GM19468 (cell line): Measurements from ENCODE around the gene KRT39.

ENCODE experiments used
- ATAC-seq: cut with Tn5 transposase; IDR thresholded peaks from one replicate; pipeline ENCODE4 v1.9.1; 2021; ENCODE audit warnings: mild to moderate bottlenecking, moderate library complexity, moderate number of reproducible peaks; ENCODE audit not compliant: unreplicated experiment; ENCODE audit errors: extremely low read depth

KRT39 gene

DNA sequence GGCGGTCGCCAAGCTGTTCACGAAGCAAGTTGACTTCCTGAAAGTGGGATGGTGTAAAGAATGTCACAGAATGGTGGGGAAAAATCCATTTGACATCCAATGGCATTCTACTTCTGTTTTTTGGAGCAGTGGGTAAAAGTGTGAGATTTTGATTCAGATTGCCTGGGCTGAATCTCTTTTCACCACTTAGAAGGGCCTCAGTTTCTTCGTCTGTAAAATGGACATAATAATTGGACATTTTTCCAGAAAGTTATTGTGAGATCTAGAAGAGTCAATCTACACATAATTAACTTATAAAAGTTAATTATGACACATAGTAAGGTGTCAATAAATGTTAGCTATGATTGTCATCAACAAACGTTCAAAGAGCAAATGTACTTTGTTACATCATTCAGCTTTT, 14.4 kb upstream of the KRT39 start:
- no peak for ATAC-seq

- no peak for ATAC-seq
These were observed 13.8 kb upstream of the KRT39 start for GRCh38 chr17:40980596-40980995.

DNA sequence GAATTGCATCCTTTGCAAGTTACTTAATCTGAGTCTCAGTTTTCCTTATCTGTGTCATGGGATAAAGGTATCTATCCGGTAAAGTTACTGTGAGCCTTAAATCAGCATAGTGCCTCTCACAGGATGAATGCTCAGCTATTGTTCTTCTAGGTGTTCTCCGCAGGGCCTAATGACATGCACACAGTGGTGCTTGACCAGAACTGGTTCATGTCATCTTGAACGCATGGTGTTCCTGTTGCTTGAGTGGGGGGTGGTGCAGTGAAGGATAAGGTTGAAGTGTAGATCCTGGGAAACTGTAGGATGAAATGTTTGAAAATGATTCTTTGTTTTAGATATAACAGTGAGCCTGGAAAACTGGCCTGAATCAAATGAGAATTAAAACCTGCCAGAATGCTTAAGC, 13.4 kb upstream of the KRT39 start:
- ATAC-seq, result no peak

DNA sequence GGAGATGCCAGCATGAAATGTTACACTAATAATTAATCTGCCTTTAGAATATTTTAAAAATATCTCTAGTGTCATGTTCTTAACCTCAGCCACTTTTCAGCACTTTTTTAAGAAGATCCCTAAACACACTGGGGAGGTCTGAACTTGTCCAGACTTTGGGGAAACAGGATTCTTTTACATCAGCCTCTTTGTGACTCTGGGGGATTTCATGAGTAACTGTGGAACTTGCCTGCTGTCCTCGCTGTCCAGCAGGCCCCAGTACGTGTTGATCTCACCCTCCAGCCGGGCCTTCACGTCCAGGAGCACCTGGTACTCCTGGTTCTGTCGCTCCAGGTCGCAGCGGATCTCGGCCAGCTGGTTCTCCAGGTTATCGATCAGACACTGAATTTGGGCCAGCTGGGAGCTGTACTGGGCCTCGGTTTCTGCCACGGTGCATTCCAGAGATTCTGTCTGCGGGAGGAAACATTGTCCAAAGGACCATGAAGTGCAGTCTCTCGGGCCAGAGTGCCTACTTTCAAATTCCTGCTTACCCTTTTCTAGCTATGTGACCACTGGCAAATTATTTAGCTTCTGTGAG, 11.9 kb upstream of the KRT39 start:
- no peak for ATAC-seq

- no peak for ATAC-seq
These were observed 8.8 kb upstream of the KRT39 start for GRCh38 chr17:40975516-40975915.

- no peak for ATAC-seq
These were observed 7.6 kb upstream of the KRT39 start for GRCh38 chr17:40974366-40974765.

DNA sequence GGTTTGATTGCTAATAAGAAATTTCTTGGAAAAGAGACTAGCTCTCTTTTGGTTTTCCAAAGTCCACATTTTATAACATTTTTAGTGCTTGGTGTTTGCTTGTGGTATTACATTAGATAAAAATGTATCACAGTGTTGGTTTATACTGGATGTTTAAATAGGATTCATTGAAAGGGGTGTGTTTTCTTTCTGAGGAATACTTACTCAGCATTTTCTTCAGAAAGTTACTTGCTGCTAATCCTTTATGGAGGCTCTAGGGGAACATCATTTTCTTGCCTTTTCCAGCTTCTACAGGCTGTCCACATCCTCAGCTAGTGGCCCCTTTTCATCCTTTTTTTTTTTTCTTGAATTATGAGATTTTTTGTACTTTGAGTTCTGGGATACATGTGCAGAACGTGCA, 834 bp upstream of the KRT39 start:
- no peak for ATAC-seq

DNA sequence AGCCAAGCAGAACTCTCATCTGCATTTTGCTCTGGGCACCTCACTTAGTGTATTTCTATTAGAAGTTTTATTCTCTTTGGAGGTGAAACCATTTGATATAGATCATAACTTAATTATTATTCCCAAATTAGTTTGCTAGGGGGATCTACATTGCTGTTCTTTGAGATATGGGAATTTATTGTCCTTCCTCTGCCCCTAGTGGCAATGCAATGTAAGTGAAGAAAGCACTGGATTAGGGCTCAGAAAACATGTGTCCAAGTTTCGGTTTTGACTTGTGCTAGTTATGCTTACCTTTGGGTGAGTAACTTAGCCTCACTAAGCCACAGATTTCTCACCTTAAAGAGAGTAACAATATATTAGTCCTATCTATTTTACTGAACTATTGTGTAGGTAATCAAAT, 2.9 kb downstream of the KRT39 start:
- no peak for ATAC-seq

GRCh38 chr17:40962059-40962561, 4.6 kb downstream of the KRT39 start:
- no peak for ATAC-seq

GRCh38 chr17:40961591-40961990, 5.2 kb downstream of the KRT39 start:
- ATAC-seq, result no peak

- no peak for ATAC-seq
These were observed 6.6 kb downstream of the KRT39 start for GRCh38 chr17:40960144-40960543.

DNA sequence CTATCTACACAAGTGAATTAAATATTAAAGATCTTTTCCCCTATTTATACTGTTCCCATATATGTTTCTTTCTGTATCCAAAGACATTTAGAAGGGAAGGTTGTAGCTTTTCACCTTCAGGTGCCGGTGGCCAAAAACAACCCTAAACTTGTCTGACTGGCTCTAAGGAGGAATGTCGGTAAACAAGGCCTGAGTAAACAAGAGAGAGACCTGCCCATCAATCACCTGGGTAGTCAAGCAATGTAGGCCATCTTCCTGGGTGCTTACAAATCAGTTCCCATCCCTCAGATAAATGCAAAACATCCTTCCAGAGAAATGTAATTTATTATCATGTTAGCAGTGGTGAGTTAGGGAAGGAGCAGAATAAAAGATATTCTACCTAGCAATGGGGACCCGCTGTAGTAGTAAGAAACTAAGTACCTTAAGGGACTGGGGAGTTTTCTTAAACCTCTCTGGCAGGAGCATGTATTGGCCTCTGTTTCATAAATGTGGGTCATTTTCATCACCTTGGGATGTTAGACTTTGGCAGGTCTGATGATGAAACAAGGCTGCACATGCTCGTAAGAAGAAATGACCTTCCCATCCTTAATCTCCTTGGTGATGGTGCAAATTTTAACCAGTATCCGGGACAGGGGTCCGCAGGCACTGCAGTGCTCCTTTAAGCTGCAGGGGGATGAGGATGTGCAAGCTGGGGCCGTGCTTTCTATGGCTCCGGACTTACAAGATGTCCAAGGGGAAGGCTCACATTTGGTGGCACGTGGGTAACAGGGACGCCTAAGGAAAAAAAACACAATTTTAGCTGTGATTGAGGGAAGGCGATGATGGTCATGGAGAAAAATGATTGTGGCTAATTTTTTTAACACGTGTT, 8.4 kb downstream of the KRT39 start:
- ATAC-seq, result no peak

- no peak for ATAC-seq
These were observed 10.1 kb downstream of the KRT39 start for GRCh38 chr17:40956401-40957254.

GRCh38 chr17:40953881-40954280, 12.9 kb downstream of the KRT39 start:
- ATAC-seq, result no peak

DNA sequence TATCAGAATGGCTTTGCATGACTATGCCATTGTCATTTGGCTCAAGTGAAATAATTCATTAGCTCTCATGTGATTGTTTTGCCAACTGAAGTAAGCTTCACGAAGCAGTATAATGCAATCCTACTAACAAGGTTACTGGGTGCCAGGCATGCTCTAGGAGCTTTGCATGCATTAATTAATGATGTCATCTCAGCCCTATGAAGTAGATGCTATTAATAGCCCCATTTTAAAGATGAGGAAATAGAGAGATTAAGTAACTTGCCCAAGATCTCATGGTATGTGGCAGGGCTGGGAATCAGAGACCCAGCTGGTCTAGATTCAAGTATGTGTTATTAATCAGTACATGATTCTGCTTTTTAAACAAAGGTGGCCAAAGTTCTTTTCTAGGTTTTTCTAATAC, 14.1 kb downstream of the KRT39 start:
- ATAC-seq, result no peak

GRCh38 chr17:40952154-40952553, 14.6 kb downstream of the KRT39 start:
- no peak for ATAC-seq

DNA sequence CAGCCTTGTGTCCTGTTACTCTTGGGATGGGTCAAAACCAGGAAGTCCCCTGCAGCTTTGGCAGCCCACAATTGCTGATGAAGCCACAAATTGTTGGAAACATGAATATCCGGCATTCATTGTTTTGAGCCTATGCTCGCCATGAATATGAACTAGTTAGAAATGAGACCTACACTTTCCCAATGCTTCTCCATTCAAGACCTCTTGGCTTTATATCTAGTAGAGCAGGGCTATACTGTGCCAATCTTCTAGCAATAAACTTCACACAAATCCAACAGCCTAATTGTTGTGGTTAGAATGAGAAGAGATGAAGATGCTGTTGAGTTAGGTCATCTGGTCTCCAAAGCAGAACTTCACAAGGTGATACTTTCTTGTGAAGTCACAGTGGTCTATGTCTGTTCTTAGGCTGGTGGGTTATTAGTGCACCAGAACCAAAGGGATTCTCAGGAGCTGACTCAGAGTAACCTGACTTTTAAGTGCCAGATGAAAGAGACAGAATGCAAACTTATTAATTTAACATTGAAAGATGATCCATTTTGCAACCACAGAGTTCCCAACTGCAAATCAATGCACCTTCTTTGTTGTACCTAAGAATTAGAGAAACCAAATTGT, 15.6 kb downstream of the KRT39 start:
- ATAC-seq, result no peak

GRCh38 chr17:40950176-40950575, 16.6 kb downstream of the KRT39 start:
- no peak for ATAC-seq

- ATAC-seq, result no peak
These were observed 17.3 kb downstream of the KRT39 start for GRCh38 chr17:40949418-40949817.

DNA sequence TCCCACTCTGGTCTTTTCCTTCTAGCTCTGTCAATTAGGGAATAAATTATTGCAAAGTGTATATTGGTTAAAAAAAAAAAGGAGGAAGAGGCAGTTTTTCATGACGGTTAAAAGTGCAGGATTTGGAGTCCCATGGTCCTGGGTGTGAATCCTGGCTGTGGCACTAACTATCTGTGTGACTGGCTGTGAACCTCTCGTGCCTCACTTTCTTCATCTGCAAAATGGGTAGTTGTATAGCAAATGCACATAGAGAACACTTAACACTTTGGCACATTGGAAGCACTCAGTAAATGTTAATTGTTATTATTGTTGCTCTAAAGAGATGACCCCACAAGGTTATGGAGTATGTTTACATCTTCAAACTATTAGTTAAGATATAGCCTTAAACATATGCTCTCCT, 18.8 kb downstream of the KRT39 start:
- no peak for ATAC-seq
